ENCODE results near the gene C12orf75. TPM values are rescaled to one million over a fixed set of nuclear protein-coding genes. Genes with fewer than 3 reads are reported as not detected.

C12orf75 gene
- total RNA-seq, 1 donor = 130 TPM

- TF ChIP-seq, protein P1, sequence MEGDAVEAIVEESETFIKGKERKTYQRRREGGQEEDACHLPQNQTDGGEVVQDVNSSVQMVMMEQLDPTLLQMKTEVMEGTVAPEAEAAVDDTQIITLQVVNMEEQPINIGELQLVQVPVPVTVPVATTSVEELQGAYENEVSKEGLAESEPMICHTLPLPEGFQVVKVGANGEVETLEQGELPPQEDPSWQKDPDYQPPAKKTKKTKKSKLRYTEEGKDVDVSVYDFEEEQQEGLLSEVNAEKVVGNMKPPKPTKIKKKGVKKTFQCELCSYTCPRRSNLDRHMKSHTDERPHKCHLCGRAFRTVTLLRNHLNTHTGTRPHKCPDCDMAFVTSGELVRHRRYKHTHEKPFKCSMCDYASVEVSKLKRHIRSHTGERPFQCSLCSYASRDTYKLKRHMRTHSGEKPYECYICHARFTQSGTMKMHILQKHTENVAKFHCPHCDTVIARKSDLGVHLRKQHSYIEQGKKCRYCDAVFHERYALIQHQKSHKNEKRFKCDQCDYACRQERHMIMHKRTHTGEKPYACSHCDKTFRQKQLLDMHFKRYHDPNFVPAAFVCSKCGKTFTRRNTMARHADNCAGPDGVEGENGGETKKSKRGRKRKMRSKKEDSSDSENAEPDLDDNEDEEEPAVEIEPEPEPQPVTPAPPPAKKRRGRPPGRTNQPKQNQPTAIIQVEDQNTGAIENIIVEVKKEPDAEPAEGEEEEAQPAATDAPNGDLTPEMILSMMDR (IDR thresholded peaks at IDR 0.05; ENCODE audit: insufficient read depth, low read length) = no peak
- no peak overlapping the region for H3K4me3 ChIP-seq (ENCODE audit: low read depth, low read length)
- DNase-seq (ENCODE audit: low read depth) = no peak
Observed at GRCh38 chr12:105289114-105289904, 41.2 kb upstream of the C12orf75 start.

GRCh38 chr12:105291531-105291930, 39.0 kb upstream of the C12orf75 start:
- TF ChIP-seq, protein P1 (IDR thresholded peaks at IDR 0.05; ENCODE audit: insufficient read depth, low read length) = no peak
- DNase-seq (ENCODE audit: low read depth) = no peak
- H3K4me3 ChIP-seq (ENCODE audit: low read depth, low read length) = no peak overlapping the region

- TF ChIP-seq, protein P1 (IDR thresholded peaks at IDR 0.05; ENCODE audit: insufficient read depth, low read length) = no peak
- no peak overlapping the region for H3K4me3 ChIP-seq (ENCODE audit: low read depth, low read length)
- DNase-seq (ENCODE audit: low read depth) = peak; percentile 73
Observed at GRCh38 chr12:105292705-105293104, 37.8 kb upstream of the C12orf75 start.

GRCh38 chr12:105293187-105293586, 37.3 kb upstream of the C12orf75 start:
- no peak overlapping the region for H3K4me3 ChIP-seq (ENCODE audit: low read depth, low read length)
- DNase-seq (ENCODE audit: low read depth) = no peak
- TF ChIP-seq, protein P1 (IDR thresholded peaks at IDR 0.05; ENCODE audit: insufficient read depth, low read length) = no peak

- DNase-seq (ENCODE audit: low read depth) = no peak
- H3K4me3 ChIP-seq (ENCODE audit: low read depth, low read length) = no peak overlapping the region
- TF ChIP-seq, protein P1 (IDR thresholded peaks at IDR 0.05; ENCODE audit: insufficient read depth, low read length) = no peak
Observed at GRCh38 chr12:105294161-105294560, 36.3 kb upstream of the C12orf75 start.

DNA sequence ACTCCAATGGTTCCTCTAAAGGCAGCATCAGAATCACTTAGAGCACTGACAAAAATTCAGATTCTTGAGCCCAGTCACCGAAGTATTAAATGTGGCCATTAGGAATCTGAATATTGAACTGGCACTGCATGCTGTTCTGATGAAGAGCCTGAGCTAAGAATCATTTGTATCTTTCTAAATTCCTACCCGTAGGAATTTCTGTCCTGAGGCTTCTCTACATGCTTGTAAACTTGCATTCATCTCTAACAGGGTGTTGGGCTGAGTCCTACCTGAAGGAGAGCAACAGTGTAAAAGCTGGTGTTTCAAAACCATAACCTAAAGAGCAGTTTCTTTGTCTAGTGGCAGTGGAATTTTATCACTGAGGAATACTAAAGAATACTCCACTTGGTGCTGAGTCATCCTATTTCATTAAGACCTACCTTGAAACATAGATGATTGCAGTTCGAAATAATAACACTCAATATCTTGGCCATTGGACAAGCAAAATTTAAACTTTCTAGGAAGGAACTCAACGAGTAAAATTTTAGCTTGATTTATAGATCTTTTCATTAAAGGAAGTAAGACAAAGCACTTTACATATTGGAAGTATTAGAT, 35.5 kb upstream of the C12orf75 start:
- no peak for DNase-seq (ENCODE audit: low read depth)
- TF ChIP-seq, protein P1 (IDR thresholded peaks at IDR 0.05; ENCODE audit: insufficient read depth, low read length) = no peak
- H3K4me3 ChIP-seq (ENCODE audit: low read depth, low read length) = no peak overlapping the region
